Activated T-helper 17 cell treated with anti-CD3 and anti-CD28 coated beads, Interleukin-2, amount 50 U/mL, for 72 hours (primary cell): ENCODE data around the gene ARHGAP27. TPM values are rescaled to one million over a fixed set of nuclear protein-coding genes. Genes with fewer than 3 reads are reported as not detected.
"Not testable (repeated sequence)": the region's sequence is repeated elsewhere in the genome, so short reads cannot be mapped to it uniquely, and the experiment has no call there.

ENCODE experiments used
- ATAC-seq: fragments of 150-1000 bp; cut with Tn5 transposase; replicated peaks from 2 replicates; pipeline ENCODE4 v1.10.0; 2021; ENCODE audit warnings: mild to moderate bottlenecking, moderate library complexity
- H3K27ac Mint-ChIP-seq: one replicate; pipeline ENCODE4 v1.8.0; 2022; ENCODE audit warnings: mixed read lengths
- H3K27me3 Mint-ChIP-seq: one replicate; pipeline ENCODE4 v1.8.0; 2022; ENCODE audit warnings: mixed read lengths
- H3K36me3 Mint-ChIP-seq: one replicate; pipeline ENCODE4 v1.8.0; 2022; ENCODE audit warnings: low read depth, mild to moderate bottlenecking, mixed read lengths
- H3K4me1 Mint-ChIP-seq: one replicate; pipeline ENCODE4 v1.8.0; 2022; ENCODE audit warnings: mixed read lengths
- H3K4me3 Mint-ChIP-seq: one replicate; pipeline ENCODE4 v1.8.0; 2022; ENCODE audit warnings: mild to moderate bottlenecking, mixed read lengths
- H3K9me3 Mint-ChIP-seq: one replicate; pipeline ENCODE4 v1.8.0; 2022; ENCODE audit warnings: mixed read lengths
- total RNA-seq, 2 donors: library from RNA; stranded (reverse); gene quantifications; one replicate each; pipeline ENCODE4 v1.2.3, GENCODE V29; 2022

ARHGAP27 gene
- total RNA-seq, 2 donors from 2014 or later: 54.5 to 55.5 TPM

- Mint-ChIP-seq H3K4me1 (peaks cover 3% of the 10 kb centered on the region), H3K27ac (no peak overlapping the region), H3K36me3 (no peaks in the 10 kb centered on the region), H3K27me3 (peaks cover 10% of the 10 kb centered on the region), H3K9me3 (no peaks in the 10 kb centered on the region), H3K4me3 (no peak overlapping the region)
- ATAC-seq: no peak
Measured at GRCh38 chr17:45366049-45366448, 66.6 kb downstream of the ARHGAP27 start.

- ATAC-seq: no peak
- H3K4me1 Mint-ChIP-seq: no peaks in the 10 kb centered on the region
- no peaks in the 10 kb centered on the region for H3K36me3 Mint-ChIP-seq
- no peaks in the 10 kb centered on the region for H3K9me3 Mint-ChIP-seq
- H3K4me3 Mint-ChIP-seq: no peak overlapping the region
- H3K27me3 Mint-ChIP-seq: peaks cover 10% of the 10 kb centered on the region
- H3K27ac Mint-ChIP-seq: no peak overlapping the region
Measured at GRCh38 chr17:45364531-45365390, 67.9 kb downstream of the ARHGAP27 start.

GRCh38 chr17:45363498-45363897 is 69.2 kb downstream of the ARHGAP27 start:
- no peaks in the 10 kb centered on the region for H3K36me3 Mint-ChIP-seq
- no peaks in the 10 kb centered on the region for H3K9me3 Mint-ChIP-seq
- H3K4me1 Mint-ChIP-seq: no peaks in the 10 kb centered on the region
- no peak overlapping the region for H3K27ac Mint-ChIP-seq
- no peak for ATAC-seq
- H3K4me3 Mint-ChIP-seq: no peak overlapping the region
- peaks cover 10% of the 10 kb centered on the region for H3K27me3 Mint-ChIP-seq

GRCh38 chr17:45361976-45362375 is 70.7 kb downstream of the ARHGAP27 start:
- H3K4me3 Mint-ChIP-seq: no peak overlapping the region
- no peak for ATAC-seq
- H3K9me3 Mint-ChIP-seq: no peaks in the 10 kb centered on the region
- H3K27me3 Mint-ChIP-seq: peaks cover 10% of the 10 kb centered on the region
- H3K36me3 Mint-ChIP-seq: no peaks in the 10 kb centered on the region
- no peak overlapping the region for H3K27ac Mint-ChIP-seq
- H3K4me1 Mint-ChIP-seq: peaks cover 8% of the 10 kb centered on the region

GRCh38 chr17:45361451-45361850 is 71.2 kb downstream of the ARHGAP27 start:
- Mint-ChIP-seq H3K9me3 (no peaks in the 10 kb centered on the region), H3K4me1 (peaks cover 8% of the 10 kb centered on the region), H3K27me3 (peaks cover 10% of the 10 kb centered on the region), H3K27ac (no peak overlapping the region), H3K36me3 (no peaks in the 10 kb centered on the region), H3K4me3 (no peak overlapping the region)
- no peak for ATAC-seq

GRCh38 chr17:45357364-45357997 is 75.2 kb downstream of the ARHGAP27 start:
- no peak overlapping the region for H3K4me3 Mint-ChIP-seq
- H3K36me3 Mint-ChIP-seq: no peaks in the 10 kb centered on the region
- peaks cover 20% of the 10 kb centered on the region for H3K4me1 Mint-ChIP-seq
- ATAC-seq: peak; percentile 75
- peak overlapping the region; percentile 48 for H3K27ac Mint-ChIP-seq
- peaks cover 3% of the 10 kb centered on the region for H3K27me3 Mint-ChIP-seq
- no peaks in the 10 kb centered on the region for H3K9me3 Mint-ChIP-seq

- Mint-ChIP-seq H3K27ac (peak overlapping the region; percentile 27), H3K4me1 (peaks cover 20% of the 10 kb centered on the region), H3K27me3 (no peaks in the 10 kb centered on the region), H3K36me3 (no peaks in the 10 kb centered on the region), H3K9me3 (no peaks in the 10 kb centered on the region), H3K4me3 (no peak overlapping the region)
- ATAC-seq: no peak
Measured at GRCh38 chr17:45355087-45355486, 77.6 kb downstream of the ARHGAP27 start.

- no peaks in the 10 kb centered on the region for H3K27me3 Mint-ChIP-seq
- peak; percentile 91 for ATAC-seq
- no peaks in the 10 kb centered on the region for H3K36me3 Mint-ChIP-seq
- H3K4me1 Mint-ChIP-seq: peaks cover 20% of the 10 kb centered on the region
- H3K27ac Mint-ChIP-seq: peak overlapping the region; percentile 3
- H3K4me3 Mint-ChIP-seq: peak overlapping the region; percentile 29
- no peaks in the 10 kb centered on the region for H3K9me3 Mint-ChIP-seq
Measured at GRCh38 chr17:45353043-45353442, 79.6 kb downstream of the ARHGAP27 start.

- H3K4me3 Mint-ChIP-seq: no peak overlapping the region
- no peaks in the 10 kb centered on the region for H3K36me3 Mint-ChIP-seq
- H3K9me3 Mint-ChIP-seq: no peaks in the 10 kb centered on the region
- no peak for ATAC-seq
- peaks cover 12% of the 10 kb centered on the region for H3K4me1 Mint-ChIP-seq
- no peak overlapping the region for H3K27ac Mint-ChIP-seq
- no peaks in the 10 kb centered on the region for H3K27me3 Mint-ChIP-seq
Measured at GRCh38 chr17:45351831-45352230, 80.8 kb downstream of the ARHGAP27 start.

- ATAC-seq: no peak
- Mint-ChIP-seq H3K4me3 (no peak overlapping the region), H3K27me3 (no peaks in the 10 kb centered on the region)
Measured at GRCh38 chr17:45347444-45347843, 85.2 kb downstream of the ARHGAP27 start.

GRCh38 chr17:45346216-45347015 is 86.3 kb downstream of the ARHGAP27 start:
- Mint-ChIP-seq H3K27me3 (no peaks in the 10 kb centered on the region), H3K9me3 (no peaks in the 10 kb centered on the region), H3K4me3 (no peak overlapping the region), H3K4me1 (no peaks in the 10 kb centered on the region), H3K36me3 (no peaks in the 10 kb centered on the region), H3K27ac (no peak overlapping the region)
- ATAC-seq: no peak

More at GRCh38 chr17:45347444-45347843, 85.2 kb downstream of the ARHGAP27 start:
- Mint-ChIP-seq H3K9me3 (no peaks in the 10 kb centered on the region), H3K4me1 (no peaks in the 10 kb centered on the region), H3K27ac (no peak overlapping the region), H3K36me3 (no peaks in the 10 kb centered on the region)

- no peak overlapping the region for H3K4me3 Mint-ChIP-seq
- H3K9me3 Mint-ChIP-seq: no peaks in the 10 kb centered on the region
- H3K27ac Mint-ChIP-seq: no peak overlapping the region
- H3K36me3 Mint-ChIP-seq: no peaks in the 10 kb centered on the region
- ATAC-seq: no peak
- H3K27me3 Mint-ChIP-seq: no peaks in the 10 kb centered on the region
- H3K4me1 Mint-ChIP-seq: no peaks in the 10 kb centered on the region
Measured at GRCh38 chr17:45345554-45346215, 87.0 kb downstream of the ARHGAP27 start.

- Mint-ChIP-seq H3K4me3 (no peak overlapping the region), H3K4me1 (no peaks in the 10 kb centered on the region), H3K36me3 (no peaks in the 10 kb centered on the region), H3K27ac (no peak overlapping the region), H3K9me3 (no peaks in the 10 kb centered on the region), H3K27me3 (no peaks in the 10 kb centered on the region)
- ATAC-seq: no peak
Measured at GRCh38 chr17:45345246-45345553, 87.5 kb downstream of the ARHGAP27 start.

- not testable (repeated sequence) for H3K27me3 Mint-ChIP-seq, H3K4me3 Mint-ChIP-seq, H3K36me3 Mint-ChIP-seq, H3K4me1 Mint-ChIP-seq, ATAC-seq, H3K9me3 Mint-ChIP-seq, H3K27ac Mint-ChIP-seq
Measured at GRCh38 chr17:45343967-45344664, 88.6 kb downstream of the ARHGAP27 start.
